ENCODE results near the gene LNX2. TPM values are rescaled to one million over a fixed set of nuclear protein-coding genes. Genes with fewer than 3 reads are reported as not detected.
"Not testable (repeated sequence)": the region's sequence is repeated elsewhere in the genome, so short reads cannot be mapped to it uniquely, and the experiment has no call there.

The LNX2 gene
- total RNA-seq, 1 experiment from 2014 or later: 13.1 TPM

GRCh38 chr13:27638521-27638920 is 18.2 kb upstream of the LNX2 start:
- peak; percentile 73 for DNase-seq (ENCODE audit: low spot score)
- in situ Hi-C loops (cut with HindIII; ENCODE audit: low sequenced_read_pairs): no loop called here

GRCh38 chr13:27638001-27638400 is 17.7 kb upstream of the LNX2 start:
- in situ Hi-C loops (cut with HindIII; ENCODE audit: low sequenced_read_pairs): no loop called here
- DNase-seq (ENCODE audit: low spot score): no peak

GRCh38 chr13:27637289-27637626 is 16.9 kb upstream of the LNX2 start:
- no peak for DNase-seq (ENCODE audit: low spot score)
- in situ Hi-C loops (cut with HindIII; ENCODE audit: low sequenced_read_pairs): no loop called here

GRCh38 chr13:27636589-27637288 is 16.4 kb upstream of the LNX2 start:
- DNase-seq (ENCODE audit: low spot score): peak; percentile 32
- in situ Hi-C loops (cut with HindIII; ENCODE audit: low sequenced_read_pairs): no loop called here

- in situ Hi-C loops (cut with HindIII; ENCODE audit: low sequenced_read_pairs): no loop called here
These were observed 14.9 kb upstream of the LNX2 start for GRCh38 chr13:27635266-27635665.

GRCh38 chr13:27634791-27635190 is 14.5 kb upstream of the LNX2 start:
- in situ Hi-C loops (cut with HindIII; ENCODE audit: low sequenced_read_pairs): no loop called here
- DNase-seq (ENCODE audit: low spot score): no peak

More at GRCh38 chr13:27635266-27635665, 14.9 kb upstream of the LNX2 start:
- DNase-seq (ENCODE audit: low spot score): no peak

GRCh38 chr13:27634231-27634630 is 13.9 kb upstream of the LNX2 start:
- in situ Hi-C loops (cut with HindIII; ENCODE audit: low sequenced_read_pairs): no loop called here

GRCh38 chr13:27632648-27633047 is 12.3 kb upstream of the LNX2 start:
- in situ Hi-C loops (cut with HindIII; ENCODE audit: low sequenced_read_pairs): no loop called here
- peak; percentile 64 for DNase-seq (ENCODE audit: low spot score)

More at GRCh38 chr13:27634231-27634630, 13.9 kb upstream of the LNX2 start:
- no peak for DNase-seq (ENCODE audit: low spot score)

- in situ Hi-C loops (cut with HindIII; ENCODE audit: low sequenced_read_pairs): no loop called here
- peak; percentile 62 for DNase-seq (ENCODE audit: low spot score)
These were observed 11.9 kb upstream of the LNX2 start for GRCh38 chr13:27632214-27632613.

GRCh38 chr13:27631665-27632064 is 11.3 kb upstream of the LNX2 start:
- in situ Hi-C loops (cut with HindIII; ENCODE audit: low sequenced_read_pairs): no loop called here
- no peak for DNase-seq (ENCODE audit: low spot score)

- DNase-seq (ENCODE audit: low spot score): no peak
- in situ Hi-C loops (cut with HindIII; ENCODE audit: low sequenced_read_pairs): no loop called here
These were observed 10.8 kb upstream of the LNX2 start for GRCh38 chr13:27631156-27631555.

GRCh38 chr13:27628766-27629165 is 8.4 kb upstream of the LNX2 start:
- DNase-seq (ENCODE audit: low spot score); in situ Hi-C loops (cut with HindIII; ENCODE audit: low sequenced_read_pairs): not testable (repeated sequence)

- DNase-seq (ENCODE audit: low spot score): no peak
- in situ Hi-C loops (cut with HindIII; ENCODE audit: low sequenced_read_pairs): no loop called here
These were observed 7.8 kb upstream of the LNX2 start for GRCh38 chr13:27628081-27628480.

- DNase-seq (ENCODE audit: low spot score): no peak
These were observed 7.1 kb upstream of the LNX2 start for GRCh38 chr13:27627380-27627779.

GRCh38 chr13:27625839-27626238 is 5.5 kb upstream of the LNX2 start:
- in situ Hi-C loops (cut with HindIII; ENCODE audit: low sequenced_read_pairs): no loop called here
- DNase-seq (ENCODE audit: low spot score): no peak

More at GRCh38 chr13:27627380-27627779, 7.1 kb upstream of the LNX2 start:
- in situ Hi-C loops (cut with HindIII; ENCODE audit: low sequenced_read_pairs): no loop called here

GRCh38 chr13:27624071-27624470 is 3.7 kb upstream of the LNX2 start:
- in situ Hi-C loops (cut with HindIII; ENCODE audit: low sequenced_read_pairs): no loop called here
- no peak for DNase-seq (ENCODE audit: low spot score)

GRCh38 chr13:27622881-27623280 is 2.6 kb upstream of the LNX2 start:
- DNase-seq (ENCODE audit: low spot score): no peak
- in situ Hi-C loops (cut with HindIII; ENCODE audit: low sequenced_read_pairs): no loop called here

- in situ Hi-C loops (cut with HindIII; ENCODE audit: low sequenced_read_pairs): no loop called here
These were observed 1.9 kb upstream of the LNX2 start for GRCh38 chr13:27622102-27622820.

GRCh38 chr13:27621366-27622101 is 1.2 kb upstream of the LNX2 start, which contains the start of gene POLR1D:
TSS of gene POLR1D (plus strand) at chr13:27621892. CDS start at chr13:27621984, 92 bp downstream.
- in situ Hi-C loops (cut with HindIII; ENCODE audit: low sequenced_read_pairs): no loop called here
- DNase-seq (ENCODE audit: low spot score): peak; percentile 88

More at GRCh38 chr13:27622102-27622820, 1.9 kb upstream of the LNX2 start:
- peak; percentile 52 for DNase-seq (ENCODE audit: low spot score)

GRCh38 chr13:27621116-27621365 is 712 bp upstream of the LNX2 start:
- no peak for DNase-seq (ENCODE audit: low spot score)

More at GRCh38 chr13:27621116-27621365, 712 bp upstream of the LNX2 start:
- in situ Hi-C loops (cut with HindIII; ENCODE audit: low sequenced_read_pairs): no loop called here

Data from G401 (cell line).